Fibroblast of lung (primary cell): ENCODE data around the gene ELP4.

Source experiments
- CTCF ChIP-seq, 2 donors: IDR thresholded peaks in 1 of 2; conservative IDR thresholded peaks in 1 of 2; 1 replicate in 1 of 2; 2 replicates in 1 of 2; pipeline ENCODE4 v1.5.1; 2011 to 2012; ENCODE audit warnings: low read length in 2 of 2, control low read depth in 1 of 2, inconsistent platforms in 1 of 2, low read depth in 1 of 2, mild to moderate bottlenecking in 1 of 2
- EZH2 ChIP-seq: IDR thresholded peaks from 2 replicates; pipeline ENCODE4 v1.5.1; 2012; ENCODE audit warnings: low read length, control low read depth, mild to moderate bottlenecking; ENCODE audit errors: missing control alignments

GRCh38 chr11:31786996-31787685 lies 277.6 kb downstream of the ELP4 start:
- TF ChIP-seq CTCF (conservative IDR thresholded peaks at IDR 0.05 in 1 of 2, IDR thresholded peaks at IDR 0.05 in 1 of 2; ENCODE audit: low read depth in 1 of 2, low read length in 2 of 2) (no peak), EZH2 (no peak)
